HL-60 (cell line): ENCODE results near the gene ZNF783.
"Not testable (repeated sequence)": the region's sequence is repeated elsewhere in the genome, so short reads cannot be mapped to it uniquely, and the experiment has no call there.

ENCODE experiments used
- DNase-seq, 2 experiments: peaks; one replicate each; pipeline ENCODE4 v3.0.0-alpha.2; 2010 to 2020; ENCODE audit warnings: low read depth in 1 of 2, low spot score in 1 of 2
- H3K27ac ChIP-seq: fragments of 250-450 bp; sonication (Bioruptor Pico); replicated peaks from 2 replicates; pipeline ENCODE4 v1.5.1; 2020; ENCODE audit warnings: mild to moderate bottlenecking, moderate library complexity
- H3K27me3 ChIP-seq: fragments of 250-450 bp; sonication (Bioruptor Pico); 2 replicates; pipeline ENCODE4 v1.5.1; 2021; ENCODE audit warnings: mild to moderate bottlenecking, moderate library complexity; ENCODE audit not compliant: insufficient read depth, poor library complexity, severe bottlenecking
- H3K4me3 ChIP-seq: replicated peaks from 2 replicates; pipeline ENCODE4 v1.5.1; 2011; ENCODE audit warnings: mild to moderate bottlenecking, control low read depth, low read length; ENCODE audit not compliant: insufficient read depth
- CTCF ChIP-seq: IDR thresholded peaks from one replicate; pipeline ENCODE4 v1.5.1; 2011; ENCODE audit warnings: low read length, control low read depth, inconsistent platforms; ENCODE audit not compliant: insufficient read depth
- GABPA ChIP-seq: IDR thresholded peaks from 2 replicates; pipeline ENCODE4 v1.6.1; 2012; ENCODE audit warnings: low read depth
- POLR2AphosphoS5 ChIP-seq: IDR thresholded peaks from 2 replicates; pipeline ENCODE4 v1.6.1; 2012; ENCODE audit warnings: low read depth
- REST ChIP-seq: IDR thresholded peaks from 2 replicates; pipeline ENCODE4 v1.6.1; 2012; ENCODE audit warnings: low read depth; ENCODE audit not compliant: insufficient replicate concordance
- SPI1 ChIP-seq: IDR thresholded peaks from 2 replicates; pipeline ENCODE4 v1.6.1; 2012; ENCODE audit warnings: low read depth, mild to moderate bottlenecking, borderline replicate concordance

The ZNF783 gene

GRCh38 chr7:149245244-149245643 is 16.8 kb upstream of the ZNF783 start:
- Histone ChIP-seq H3K4me3 (no peak overlapping the region), H3K27me3 (no peaks in the 10 kb centered on the region), H3K27ac (no peak overlapping the region)
- DNase-seq: no peak
- no peak for TF ChIP-seq CTCF
- no peak for TF ChIP-seq GABPA
- no peak for TF ChIP-seq REST
- TF ChIP-seq POLR2AphosphoS5: no peak
- no peak for TF ChIP-seq SPI1

- Histone ChIP-seq H3K4me3 (no peak overlapping the region), H3K27me3 (no peaks in the 10 kb centered on the region), H3K27ac (no peak overlapping the region)
- TF ChIP-seq CTCF: no peak
- TF ChIP-seq REST: no peak
- no peak for DNase-seq
Measured at GRCh38 chr7:149245744-149246143, 16.3 kb upstream of the ZNF783 start.

- TF ChIP-seq SPI1: no peak
- TF ChIP-seq CTCF: no peak
- TF ChIP-seq POLR2AphosphoS5: no peak
- TF ChIP-seq GABPA: no peak
- TF ChIP-seq REST: no peak
- Histone ChIP-seq H3K27me3 (no peaks in the 10 kb centered on the region), H3K27ac (no peak overlapping the region; the same call in 1 of the 2 replicates), H3K4me3 (no peak overlapping the region)
- DNase-seq: no peak
Measured at GRCh38 chr7:149248777-149249176, 13.2 kb upstream of the ZNF783 start.

- DNase-seq, H3K27me3 ChIP-seq: not testable (repeated sequence)
Measured at GRCh38 chr7:149250151-149250550, 11.8 kb upstream of the ZNF783 start.

GRCh38 chr7:149251518-149251917 is 10.5 kb upstream of the ZNF783 start:
- DNase-seq, H3K27me3 ChIP-seq, H3K27ac ChIP-seq, H3K4me3 ChIP-seq: not testable (repeated sequence)

More at GRCh38 chr7:149250151-149250550, 11.8 kb upstream of the ZNF783 start:
- H3K27ac ChIP-seq, H3K4me3 ChIP-seq: not testable (repeated sequence)
